Superior temporal gyrus (tissue), 1 donor: ENCODE data around the gene SOX6.
"Not testable (repeated sequence)": the region's sequence is repeated elsewhere in the genome, so short reads cannot be mapped to it uniquely, and the experiment has no call there.

Experiments used
- DNase-seq: peaks from one replicate; pipeline ENCODE4 v3.0.0-alpha.2; 2016; ENCODE audit errors: extremely low spot score

Gene SOX6

DNA sequence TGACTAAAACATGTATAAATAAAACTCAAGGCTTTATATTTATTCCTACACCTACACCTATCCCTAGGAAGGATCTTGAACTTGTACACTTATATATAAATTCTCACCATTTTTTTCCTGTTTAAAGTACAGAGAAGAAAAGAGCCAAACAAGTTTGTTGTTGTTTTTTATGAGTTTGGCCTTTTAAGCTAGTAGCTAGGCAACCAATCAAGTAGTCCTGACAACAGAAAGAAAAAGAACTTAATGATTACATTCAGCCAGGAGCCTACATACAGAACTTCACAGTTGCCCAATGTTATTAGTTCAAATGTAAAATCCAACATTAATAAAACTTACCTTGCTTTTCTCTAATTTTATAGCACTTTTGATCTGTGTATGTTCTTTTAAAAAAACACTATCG is 316.2 kb downstream of the SOX6 start:
- no peak for DNase-seq

DNA sequence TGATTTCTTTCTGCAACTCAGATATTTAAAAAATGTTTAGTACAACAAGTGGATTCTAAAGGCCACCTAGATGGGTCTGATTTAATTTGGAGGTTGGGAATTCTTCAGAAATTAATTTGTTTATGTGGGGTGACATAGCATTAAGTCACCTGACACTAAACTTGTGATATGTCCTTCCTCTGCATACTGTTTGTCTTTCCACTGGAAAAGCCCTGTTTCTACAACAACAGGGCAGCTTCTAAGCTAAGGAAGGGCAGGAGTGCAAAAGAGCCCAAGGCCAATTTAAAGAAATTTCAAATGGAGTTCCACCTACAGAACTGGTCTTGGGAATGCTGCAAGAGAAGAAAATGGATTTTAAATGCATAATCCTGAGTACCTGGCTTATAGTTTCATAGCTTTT is 319.2 kb downstream of the SOX6 start:
- DNase-seq: no peak

DNA sequence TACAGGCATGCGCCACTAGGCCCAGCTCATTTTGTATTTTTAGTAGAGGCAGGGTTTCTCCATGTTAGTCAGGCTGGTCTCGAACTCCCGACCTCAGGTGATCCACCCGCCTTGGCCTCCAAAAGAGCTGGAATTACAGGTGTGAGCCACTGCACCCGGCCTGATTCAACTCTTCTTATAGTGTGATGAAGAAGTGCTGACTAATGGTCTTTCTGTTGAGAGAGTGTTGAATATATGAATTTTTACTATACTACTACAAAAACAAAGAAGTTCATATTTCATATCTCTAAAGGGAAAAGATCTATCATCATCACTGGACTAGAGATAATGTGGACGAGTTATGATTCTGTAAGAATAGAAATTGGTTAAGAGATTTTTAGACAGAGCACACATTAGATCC is 320.1 kb downstream of the SOX6 start:
- DNase-seq: no peak

DNA sequence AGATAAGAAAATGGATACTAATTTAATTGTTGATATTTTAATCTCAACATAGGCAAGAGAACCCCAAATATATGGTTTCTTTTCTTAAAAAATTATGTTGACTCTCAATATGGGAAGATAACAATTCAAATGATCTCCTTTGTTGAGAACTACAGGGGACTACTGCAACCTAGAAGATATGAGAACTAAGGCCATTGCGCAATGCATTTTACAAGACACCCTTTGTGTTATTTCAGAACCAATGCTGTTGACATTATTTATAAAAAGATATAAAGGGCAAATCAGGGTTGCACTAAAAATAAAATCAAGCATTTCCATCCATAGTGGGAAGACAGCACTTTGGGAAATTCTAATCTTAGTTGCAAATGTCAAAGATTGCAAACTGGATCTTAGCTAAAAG is 322.3 kb downstream of the SOX6 start:
- no peak for DNase-seq

DNA sequence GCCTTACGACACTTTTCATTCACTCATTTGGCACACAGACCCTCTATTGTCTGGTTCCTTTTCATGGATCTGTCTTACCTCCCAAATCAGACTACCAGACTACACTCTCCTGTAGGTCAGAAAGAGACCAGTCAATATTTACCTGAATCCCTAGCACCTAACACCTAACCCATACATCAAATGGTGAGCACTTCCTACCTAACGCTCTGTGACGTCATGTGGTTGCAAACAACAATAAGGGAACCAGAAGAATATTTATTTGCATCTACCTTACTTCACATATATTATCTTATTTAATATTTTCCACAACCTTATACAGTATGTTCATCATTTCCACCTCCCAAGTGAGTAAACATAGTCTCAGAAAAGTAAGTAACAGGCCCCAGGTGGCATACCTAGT is 323.4 kb downstream of the SOX6 start:
- DNase-seq: no peak

DNA sequence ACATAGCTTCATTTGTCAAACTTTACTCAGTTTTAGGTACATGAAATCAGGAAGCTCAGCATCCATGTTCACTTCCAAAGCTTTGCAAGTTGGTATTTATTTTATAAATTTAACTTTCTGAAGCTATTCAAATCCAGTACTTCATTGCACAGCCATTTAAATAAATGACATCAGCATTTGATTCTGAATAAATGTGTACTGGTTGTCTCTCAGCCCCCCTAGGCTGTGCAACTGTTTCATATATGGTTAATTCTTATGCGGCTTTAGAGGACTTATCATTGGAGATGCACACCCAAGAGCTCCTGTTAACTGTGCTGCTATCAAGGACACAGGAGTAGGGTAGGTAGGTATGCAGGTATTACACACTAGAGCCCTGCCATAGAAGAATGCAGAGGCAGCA is 325.1 kb downstream of the SOX6 start:
- DNase-seq: no peak

DNA sequence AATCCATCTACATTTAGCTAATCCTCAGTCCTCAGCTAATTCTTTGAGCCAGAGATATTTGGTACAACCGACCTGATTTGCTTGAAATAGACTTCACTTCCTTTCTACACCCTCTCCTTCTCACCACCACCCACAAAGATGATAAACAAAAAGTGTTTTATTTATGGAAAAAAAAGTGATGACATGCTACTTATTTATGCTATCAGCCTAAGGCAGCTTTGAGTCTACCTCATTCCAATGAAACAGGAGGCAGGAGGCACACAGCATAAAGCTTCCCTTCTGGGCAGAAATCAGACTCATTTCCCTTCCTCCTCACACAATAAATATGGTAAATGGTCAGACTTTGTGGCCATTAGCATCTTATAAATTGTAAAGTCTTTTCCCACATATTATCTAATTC is 325.7 kb downstream of the SOX6 start:
- DNase-seq: no peak

DNA sequence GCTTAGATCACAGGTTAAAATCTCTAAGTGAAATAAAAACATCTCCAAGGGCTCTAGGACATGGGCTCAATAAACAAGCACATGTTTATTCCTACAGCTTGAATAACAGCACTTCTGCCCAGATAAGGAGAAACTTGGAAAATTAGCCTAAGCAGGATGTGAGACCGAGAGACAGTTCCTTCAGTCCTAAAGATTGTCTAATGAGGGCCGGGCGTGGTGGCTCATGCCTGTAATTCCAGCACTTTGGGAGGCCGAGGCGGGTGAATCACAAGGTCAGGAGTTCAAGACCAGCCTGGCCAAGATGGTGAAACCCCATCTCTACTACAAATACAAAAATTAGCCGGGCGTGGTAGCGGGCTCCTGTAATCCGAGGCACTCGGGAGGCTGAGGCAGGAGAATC is 327.2 kb downstream of the SOX6 start:
- DNase-seq: not testable (repeated sequence)

DNA sequence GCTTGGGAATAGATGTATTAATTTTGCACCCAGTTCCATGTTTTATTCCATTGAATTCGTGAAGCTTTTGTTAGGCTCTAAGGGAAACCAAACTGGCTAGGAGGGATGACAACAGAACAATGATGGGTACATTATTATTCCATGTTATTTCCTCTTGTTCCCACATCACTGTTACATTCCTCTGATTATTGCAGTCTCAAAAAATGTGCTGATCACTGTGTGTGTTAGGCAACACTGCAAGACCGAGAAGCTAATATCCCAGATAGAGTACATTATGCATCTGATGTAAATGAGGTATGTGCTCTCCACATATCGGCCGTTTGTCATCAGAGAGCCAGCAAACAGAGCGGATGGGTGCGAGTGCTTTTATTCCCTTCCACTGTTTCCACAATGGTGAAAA is 327.9 kb downstream of the SOX6 start:
- no peak for DNase-seq

DNA sequence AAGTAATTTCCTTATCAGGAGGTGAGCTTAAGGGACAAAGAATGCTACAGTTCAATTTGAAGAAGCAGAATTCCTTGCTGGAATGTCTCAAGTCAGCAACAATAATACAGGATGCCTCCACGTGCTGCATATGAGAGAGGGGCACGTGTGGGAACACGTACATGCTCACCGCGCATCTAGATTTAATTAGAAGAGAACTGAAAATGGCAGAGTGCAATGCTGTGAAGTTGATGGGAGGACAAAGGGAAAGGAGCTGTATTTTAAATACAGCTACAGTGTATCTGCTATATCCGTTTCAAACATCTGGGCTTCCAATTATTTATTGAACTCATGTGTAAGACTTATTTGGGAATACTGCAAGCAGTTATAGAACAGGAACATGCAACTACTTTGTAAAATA is 328.7 kb downstream of the SOX6 start:
- DNase-seq: no peak

DNA sequence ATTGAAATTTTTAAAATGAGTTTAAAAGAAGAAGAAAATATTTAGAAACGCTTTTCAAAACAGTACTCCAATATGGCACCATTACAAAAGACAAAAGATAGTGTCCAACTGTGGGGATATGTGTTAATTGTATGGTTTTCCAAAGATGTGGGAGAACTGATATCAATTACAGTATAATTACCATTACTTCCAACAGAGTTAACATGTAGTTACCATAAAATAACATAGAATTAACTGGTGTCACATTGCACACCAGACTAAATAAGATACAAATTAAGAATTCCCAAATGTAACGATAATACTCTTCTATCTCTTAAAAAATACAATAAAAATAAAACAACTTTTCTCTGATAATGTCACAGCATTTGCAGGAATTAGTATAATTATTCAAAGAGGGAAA is 329.5 kb downstream of the SOX6 start:
- no peak for DNase-seq

DNA sequence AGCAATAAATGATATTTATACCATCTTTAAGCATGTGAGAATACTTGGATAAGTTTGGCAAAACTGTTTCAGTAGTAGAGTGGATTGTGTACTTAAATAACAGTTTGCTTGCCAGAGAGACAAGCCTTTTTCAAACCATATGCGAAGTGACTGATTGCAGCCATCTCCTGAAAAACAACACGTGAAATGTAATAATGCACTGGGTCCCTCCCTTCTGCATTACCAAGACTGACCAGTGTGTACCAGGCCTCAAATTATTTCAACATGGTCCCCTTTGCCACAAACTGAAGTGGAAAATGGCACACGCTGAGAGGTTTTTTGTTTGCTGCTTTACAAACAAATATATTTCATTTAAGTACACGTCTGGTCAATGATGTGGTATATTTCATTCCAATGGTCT is 337.4 kb downstream of the SOX6 start:
- DNase-seq: no peak

DNA sequence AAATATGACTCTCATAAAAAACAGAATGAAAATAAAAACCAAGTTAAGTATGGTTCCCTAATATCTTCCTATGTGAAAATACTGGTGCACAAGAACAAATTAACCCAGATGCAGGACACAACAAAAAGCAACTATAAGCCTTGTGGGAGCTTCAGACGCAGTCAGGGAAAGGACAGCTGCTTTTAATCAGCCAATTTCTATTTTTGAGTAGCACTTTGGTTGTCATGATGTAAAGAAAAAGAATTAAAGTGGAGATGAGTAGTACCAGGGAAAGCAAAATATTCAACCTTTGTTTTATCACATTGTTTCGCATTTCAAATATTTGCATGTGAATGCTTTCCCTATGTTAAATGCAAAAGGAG is 339.9 kb downstream of the SOX6 start:
- DNase-seq: no peak

DNA sequence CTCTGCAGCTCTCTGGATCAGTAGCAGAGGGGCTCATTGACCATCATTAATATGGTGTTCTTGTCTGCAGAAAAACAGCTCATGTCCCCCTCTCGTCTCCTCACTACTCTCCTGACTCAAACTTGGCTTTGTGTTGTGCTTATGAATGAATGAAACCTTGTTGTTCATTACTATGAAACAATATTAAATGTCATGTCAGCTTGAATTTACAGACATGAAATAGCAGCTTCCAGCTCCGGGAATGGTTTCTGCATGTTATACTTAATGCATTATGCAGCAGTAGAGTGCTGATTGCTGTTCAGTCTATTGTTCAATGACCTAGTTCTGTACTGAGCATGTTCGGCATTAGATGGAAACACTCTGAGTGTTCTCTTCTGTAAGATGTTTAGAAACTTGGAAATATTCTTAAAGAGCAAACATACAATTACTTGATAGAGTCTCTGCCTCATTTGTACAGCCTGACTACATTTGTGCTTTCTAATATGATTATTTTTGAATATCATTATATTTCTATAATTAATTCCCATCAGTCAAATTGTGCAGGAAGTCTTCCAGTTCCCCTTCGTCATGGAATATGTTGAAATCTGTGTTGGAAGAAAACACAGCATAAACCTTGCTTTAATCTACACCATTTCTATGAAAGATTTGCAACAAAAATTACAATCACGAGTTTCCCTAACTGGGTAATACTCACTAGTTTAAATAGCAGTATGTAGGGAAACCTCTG is 340.4 kb downstream of the SOX6 start:
- peak; percentile 42 for DNase-seq

DNA sequence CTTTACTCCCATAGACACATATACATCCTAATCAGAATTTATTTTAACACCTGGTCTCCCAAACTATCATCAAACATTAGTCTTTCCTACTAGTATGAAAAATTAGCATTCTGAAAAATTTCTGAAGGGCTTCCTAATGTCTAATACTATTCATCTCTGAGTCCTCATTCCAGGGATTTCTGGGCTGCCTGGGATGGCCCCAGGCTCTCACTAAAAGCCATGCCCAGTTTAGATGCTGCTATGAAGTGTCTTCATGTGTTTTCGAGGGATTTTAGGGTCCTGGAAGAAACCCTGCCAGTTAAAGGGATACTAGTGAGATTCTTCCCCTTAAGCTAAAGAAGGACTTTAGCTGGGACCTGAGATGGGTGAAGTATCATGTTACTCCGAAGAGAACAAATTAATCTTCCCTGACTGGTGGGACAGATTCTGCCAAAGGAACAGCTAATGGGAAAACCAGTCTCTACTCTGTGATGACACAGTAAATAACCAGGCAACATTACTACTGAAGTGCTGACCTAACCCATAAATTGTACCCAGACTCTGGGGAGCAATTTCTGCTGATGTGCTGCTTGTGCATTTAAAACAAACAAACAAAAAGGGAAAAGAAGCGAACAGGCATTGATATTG is 342.6 kb downstream of the SOX6 start:
- no peak for DNase-seq

DNA sequence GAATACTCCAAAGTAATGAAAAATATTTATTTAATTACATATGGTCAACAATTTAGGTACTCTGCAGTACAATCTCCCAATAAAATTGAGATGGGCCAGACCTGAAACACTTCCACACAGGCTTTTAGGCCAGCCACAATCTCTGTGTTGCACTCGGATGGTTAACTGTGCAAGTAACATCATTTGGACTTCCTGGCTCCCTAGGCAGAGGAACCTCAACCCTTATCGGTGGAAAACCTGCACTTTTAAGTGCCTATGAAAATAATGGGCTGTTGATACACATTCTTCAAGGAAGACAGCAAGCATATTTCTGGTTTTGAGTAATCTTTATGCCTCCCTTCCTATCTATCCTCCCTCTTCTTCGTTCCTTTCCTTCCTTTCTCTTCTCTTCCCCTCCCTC is 343.1 kb downstream of the SOX6 start:
- no peak for DNase-seq

DNA sequence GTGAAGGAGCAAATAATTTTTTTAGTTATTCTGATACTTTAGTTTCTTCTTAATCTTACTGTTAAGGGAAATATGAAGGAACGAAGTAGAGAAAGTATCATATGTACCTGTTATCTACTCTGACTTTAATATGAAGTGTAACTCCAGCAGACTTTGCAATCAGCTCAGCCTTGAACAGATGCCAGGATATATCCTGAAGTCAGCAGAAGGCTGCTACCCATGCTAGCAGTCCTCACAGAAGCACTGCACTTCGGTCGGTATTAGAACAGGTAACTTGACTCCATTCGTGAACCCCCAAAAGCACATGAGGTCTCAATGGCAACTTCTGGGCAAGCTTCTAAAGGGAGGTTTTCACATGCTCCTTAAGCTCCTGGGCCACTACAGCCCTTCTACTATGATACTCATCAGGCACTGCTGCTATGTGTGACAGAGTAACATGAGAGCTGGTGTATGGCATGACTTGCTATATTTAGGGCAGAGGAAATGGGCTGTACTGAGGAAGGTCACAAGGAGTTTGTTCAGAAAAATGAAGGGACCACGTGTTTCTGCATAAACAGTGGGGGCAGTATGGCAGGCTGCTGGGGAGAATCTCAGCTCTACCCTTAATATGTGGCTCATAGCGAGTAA is 344.1 kb downstream of the SOX6 start:
- DNase-seq: no peak

DNA sequence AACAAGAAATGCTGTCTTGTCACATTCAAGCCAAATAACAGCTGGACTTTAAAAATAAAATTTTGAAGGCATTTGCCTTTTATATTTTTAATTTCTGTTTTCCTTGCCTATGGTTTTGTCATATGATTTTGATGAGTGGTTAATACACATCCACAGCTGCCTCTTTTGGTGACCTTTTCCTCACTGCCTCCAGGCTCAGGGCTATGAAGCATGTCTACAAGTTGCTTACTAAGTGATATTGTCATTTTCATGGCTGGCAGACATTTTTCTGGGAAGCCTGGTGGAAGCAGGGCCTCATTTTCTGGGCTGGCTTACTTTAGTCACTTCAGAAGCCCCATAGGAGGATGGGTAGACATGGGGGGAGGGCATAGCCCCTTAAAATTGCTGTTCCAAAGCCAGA is 344.9 kb downstream of the SOX6 start:
- no peak for DNase-seq

DNA sequence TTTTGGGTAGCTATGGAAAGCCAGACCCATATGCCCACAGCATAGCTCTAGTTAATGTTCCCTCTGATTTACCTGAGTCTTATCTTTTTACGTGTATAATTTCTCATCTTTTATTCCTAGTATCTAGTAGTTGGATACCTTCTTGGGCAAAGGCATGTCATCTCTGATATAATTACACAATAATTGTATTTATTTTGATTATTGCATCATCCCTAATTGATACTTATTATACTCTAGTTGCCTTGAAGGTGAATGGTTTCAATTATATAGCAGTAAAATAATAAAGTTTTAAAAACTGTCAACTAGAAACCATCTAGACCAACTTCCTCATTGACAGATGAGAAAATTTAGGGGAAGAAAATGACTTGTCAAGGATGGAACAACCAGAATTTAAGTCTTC is 347.3 kb downstream of the SOX6 start:
- no peak for DNase-seq

DNA sequence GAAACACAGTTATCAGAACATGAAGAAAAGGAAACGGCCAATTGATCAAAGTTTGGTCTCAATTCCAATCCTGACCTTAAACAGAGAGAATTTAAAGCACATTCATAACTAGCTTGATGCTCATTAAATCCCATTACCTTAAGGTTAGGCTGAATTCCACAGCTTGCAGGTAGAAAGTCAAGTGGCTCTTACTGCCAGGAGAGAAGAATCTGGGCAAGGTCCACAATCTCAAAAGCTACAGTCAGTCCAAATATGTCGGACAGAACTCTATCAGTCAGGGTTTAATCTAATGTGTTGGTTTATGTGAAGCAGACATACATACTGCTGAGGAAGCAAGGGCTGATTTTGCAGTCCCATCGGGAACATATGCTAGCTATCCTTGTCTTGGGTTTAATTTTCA is 348.8 kb downstream of the SOX6 start:
- no peak for DNase-seq

DNA sequence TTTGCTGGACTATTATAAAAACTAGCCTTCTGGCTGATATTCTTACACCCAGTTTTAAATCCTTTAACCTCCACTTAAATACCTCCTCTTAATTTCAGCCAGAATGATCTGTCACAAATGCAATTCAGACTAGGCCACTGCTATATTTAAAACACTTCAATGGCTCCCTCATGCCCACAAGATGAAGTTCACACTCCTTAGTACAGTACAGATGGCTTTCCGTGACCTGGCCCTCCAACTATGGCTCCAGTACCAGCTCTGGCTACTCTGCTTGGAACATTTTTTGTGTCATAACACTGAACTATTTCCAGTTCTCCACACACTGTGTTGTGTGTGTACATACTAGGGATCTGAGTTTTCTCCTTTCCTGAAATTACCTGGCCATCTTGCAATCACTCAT is 353.4 kb downstream of the SOX6 start:
- no peak for DNase-seq

DNA sequence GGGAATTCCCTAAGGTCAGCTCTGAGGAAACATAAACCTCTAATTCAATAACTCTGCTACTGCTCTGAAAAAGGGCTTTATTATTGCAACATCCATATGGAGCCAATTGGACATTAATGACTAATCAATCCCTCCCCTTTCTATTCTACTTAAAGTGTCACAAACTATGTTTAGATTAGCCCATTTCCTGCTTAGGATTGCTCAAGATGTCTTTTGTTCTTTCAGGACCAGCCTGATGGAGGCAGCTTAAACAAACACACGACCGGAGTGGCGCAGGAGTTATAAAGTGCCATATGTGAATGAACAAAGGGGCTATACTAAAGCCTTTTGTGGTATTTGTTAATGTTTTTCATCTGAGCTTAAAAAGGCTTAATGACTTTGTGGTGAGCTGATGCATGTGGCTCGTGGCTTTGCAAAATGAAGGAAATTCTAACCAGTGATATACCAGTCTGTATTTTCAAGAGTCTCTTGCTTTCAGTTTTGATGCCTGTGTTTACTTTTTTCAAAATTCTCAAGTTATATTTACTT is 354.4 kb downstream of the SOX6 start:
- DNase-seq: no peak

DNA sequence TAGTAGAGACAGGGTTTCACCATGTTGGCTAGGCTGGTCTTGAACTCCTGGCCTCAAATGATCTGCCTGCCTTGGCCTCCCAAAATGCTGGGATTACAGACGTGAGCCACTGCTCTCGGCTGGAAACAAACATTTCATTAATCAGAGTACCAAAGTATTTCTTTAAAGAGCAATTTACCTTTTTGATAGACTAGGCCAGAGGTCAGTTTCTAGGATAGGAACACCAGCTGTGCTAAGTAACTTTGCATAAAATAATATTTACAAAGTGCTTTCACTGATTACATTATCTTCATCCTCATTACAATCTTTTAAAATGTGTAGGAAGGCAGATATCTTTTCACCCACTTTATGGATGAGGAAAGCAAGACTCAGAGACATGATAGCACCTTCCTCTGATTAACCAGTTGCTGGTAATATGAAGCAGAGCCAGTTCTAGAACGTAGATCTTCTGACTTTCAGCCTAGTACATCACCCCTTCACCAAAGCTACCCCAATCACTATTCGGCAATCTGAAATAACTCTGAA is 355.2 kb downstream of the SOX6 start:
- DNase-seq: no peak
